Aortic smooth muscle cell (primary cell): ENCODE data around the gene ABCC11. TPM values are rescaled to one million over a fixed set of nuclear protein-coding genes. Genes with fewer than 3 reads are reported as not detected.

Source experiments
- total RNA-seq: library from RNA; depleted of rRNA; stranded (reverse); fragments of >200 nt; gene quantifications from 2 replicates; pipeline ENCODE4 v1.2.3, GENCODE V29; 2014

The ABCC11 gene
- 0.12 and 0.26 TPM in 2 replicates for total RNA-seq

DNA sequence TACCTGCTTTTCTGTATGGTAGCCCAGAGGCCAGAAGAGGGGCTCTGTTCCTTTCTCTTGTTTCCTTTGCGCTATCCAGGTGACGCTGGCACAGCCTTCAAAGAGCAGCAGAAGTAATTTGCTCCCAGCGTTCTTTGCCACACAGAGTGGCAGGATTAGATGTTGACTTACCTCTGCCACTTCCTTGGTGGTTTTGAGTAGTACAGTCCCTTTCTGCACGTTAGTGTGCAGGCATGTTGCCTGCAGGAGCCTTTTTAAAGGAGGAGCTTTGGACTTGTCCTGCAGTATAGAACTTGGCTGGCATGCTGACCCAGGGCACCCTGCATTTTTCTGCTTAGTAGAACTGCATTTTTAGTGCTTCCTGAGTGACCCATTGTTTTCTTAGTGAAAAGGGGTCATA, at the start of gene ABCC11:
TSS of gene ABCC11 (minus strand) at position 229 of the 400 bp plus-strand sequence. CDS start 15,618 bp downstream, outside the sequence.

GRCh38 chr16:48244080-48244862, 3.1 kb downstream of the ABCC11 start, which contains the start of gene LONP2:
Gene LONP2 (plus strand): TSS chr16:48244300. CDS start chr16:48244389, 89 bp downstream.

DNA sequence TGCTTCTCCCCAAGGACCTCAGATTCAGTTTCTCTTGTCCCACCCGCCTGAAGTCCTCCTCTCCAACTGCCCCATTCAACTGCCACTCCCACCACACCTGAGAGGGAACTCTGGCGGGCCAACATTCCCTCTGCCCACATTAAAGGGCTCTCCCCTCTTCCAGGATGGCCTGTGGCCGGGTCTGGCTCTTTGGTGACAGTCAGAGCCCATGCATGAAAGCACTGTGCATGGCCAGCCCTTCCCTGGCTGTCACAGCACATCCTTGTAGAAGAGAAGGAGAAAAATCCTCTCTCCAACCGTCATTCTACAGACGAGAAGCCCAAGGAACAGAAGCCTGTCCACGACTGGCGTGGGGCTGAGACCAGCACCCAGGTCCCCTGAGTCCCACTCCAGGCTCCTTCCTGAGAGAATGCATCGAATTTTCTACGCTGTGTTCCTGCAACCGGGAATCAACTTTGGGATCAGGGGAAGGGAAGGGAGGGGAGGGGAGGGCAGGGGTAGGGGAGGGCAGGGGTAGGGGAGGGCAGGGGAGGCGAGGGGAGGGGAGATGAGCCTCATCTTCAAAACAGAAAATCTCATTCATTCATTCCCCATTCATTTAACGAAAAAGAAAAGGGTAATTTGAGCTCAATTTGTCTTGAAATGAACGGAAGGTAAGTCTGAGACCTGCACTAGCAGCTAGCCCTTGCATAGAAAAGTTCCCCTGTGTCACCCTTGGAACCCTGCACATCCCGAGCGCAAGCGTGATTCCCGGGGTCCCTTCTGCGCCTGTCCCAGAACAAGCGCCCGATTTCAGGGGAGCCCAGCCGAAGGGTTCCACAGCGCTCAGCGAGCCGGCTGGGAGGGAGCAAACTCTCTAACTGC, 91.2 kb downstream of the ABCC11 start, which contains the start of gene ABCC12:
TSS of gene ABCC12 (minus strand) at position 68 of the 864 bp plus-strand sequence. CDS start 9,569 bp downstream, outside the sequence.

Other genes with a start within 250 kb of the ABCC11 start
- gene ABCC12, start 91.5 kb downstream of the ABCC11 start, total RNA-seq = not detected in 2 replicates
- 63.5 and 72.7 TPM in 2 replicates for gene LONP2, start 3.2 kb downstream of the ABCC11 start, total RNA-seq
- 27.6 and 27.7 TPM in 2 replicates for gene SIAH1, start 137.9 kb upstream of the ABCC11 start, total RNA-seq